ENCODE data around the gene CMSS1.

Gene CMSS1

DNA sequence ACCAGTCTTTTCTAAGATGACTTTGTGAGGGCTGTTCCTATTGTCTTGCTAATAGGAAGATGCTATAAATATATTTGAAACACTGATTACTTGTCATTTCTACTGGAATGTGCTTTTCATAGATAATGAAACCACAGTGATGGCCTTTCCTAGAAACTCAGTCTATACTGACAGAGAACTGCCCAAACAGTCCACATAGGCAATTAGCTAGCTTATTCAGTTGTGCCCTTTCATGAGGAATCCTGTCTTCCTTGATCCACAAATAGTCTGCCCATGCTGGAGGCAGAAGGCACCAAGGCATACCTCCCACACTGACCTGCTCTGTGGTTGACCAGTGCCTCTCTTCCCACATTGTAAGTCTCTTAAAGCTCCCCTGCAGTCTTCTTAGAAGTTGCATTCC is 135.9 kb downstream of the CMSS1 start:
- ChIA-PET POLR2A (no interaction called here), CTCF (no interaction called here)

DNA sequence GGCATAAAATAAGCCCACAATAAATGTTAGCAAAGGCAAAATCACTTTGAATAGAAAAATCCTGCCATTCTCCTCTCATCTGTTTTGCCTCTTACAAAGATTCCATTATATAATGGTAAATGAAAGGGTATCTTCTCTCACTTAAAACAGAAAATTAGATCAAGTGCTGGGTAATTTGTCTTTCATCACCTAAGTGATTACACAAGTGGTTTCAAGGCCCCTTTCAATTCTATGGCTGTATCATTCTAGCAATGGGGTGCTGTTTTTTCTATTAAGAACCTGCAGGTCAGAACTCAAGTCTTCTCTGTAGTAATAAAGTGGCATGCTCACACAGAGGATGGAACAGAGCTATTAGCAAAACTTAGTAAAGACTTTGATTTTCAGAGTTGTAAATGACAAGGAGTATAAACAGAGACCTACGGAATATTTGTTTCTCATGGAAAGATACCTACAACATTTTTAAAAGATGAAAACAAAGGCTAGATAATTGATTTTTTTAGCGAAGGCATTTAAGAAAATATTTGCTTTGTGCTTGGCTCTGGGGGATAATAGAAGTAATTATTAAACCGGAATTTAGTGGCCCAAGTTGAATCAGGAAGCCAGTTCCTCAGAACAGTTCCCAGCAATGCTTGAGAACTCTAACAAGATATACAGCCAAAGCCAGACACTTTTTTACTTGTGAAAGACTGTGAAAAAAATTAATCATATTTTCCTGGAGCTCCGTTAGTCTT is 137.4 kb downstream of the CMSS1 start:
- TF ChIP-seq NFRKB (IDR thresholded peaks at IDR 0.05), result no peak
- TF ChIP-seq SP1 (IDR thresholded peaks at IDR 0.05), result no peak
- no peak for TF ChIP-seq TARDBP (IDR thresholded peaks at IDR 0.05)
- ChIA-PET POLR2A (no interaction called here), CTCF (no interaction called here)
- no peak for DNase-seq (ENCODE audit: extremely low spot score)

More for the DNA sequence above, 135.9 kb downstream of the CMSS1 start:
- TF ChIP-seq TARDBP (IDR thresholded peaks at IDR 0.05) (no peak), SP1 (IDR thresholded peaks at IDR 0.05) (no peak), CTBP1 (IDR thresholded peaks at IDR 0.05; ENCODE audit: borderline replicate concordance) (no peak), SUZ12 (IDR thresholded peaks at IDR 0.05) (no peak), FOXK2 (IDR thresholded peaks at IDR 0.05) (no peak), HDGF (IDR thresholded peaks at IDR 0.05; ENCODE audit: borderline replicate concordance) (no peak)
- DNase-seq (ENCODE audit: extremely low spot score), result no peak

DNA sequence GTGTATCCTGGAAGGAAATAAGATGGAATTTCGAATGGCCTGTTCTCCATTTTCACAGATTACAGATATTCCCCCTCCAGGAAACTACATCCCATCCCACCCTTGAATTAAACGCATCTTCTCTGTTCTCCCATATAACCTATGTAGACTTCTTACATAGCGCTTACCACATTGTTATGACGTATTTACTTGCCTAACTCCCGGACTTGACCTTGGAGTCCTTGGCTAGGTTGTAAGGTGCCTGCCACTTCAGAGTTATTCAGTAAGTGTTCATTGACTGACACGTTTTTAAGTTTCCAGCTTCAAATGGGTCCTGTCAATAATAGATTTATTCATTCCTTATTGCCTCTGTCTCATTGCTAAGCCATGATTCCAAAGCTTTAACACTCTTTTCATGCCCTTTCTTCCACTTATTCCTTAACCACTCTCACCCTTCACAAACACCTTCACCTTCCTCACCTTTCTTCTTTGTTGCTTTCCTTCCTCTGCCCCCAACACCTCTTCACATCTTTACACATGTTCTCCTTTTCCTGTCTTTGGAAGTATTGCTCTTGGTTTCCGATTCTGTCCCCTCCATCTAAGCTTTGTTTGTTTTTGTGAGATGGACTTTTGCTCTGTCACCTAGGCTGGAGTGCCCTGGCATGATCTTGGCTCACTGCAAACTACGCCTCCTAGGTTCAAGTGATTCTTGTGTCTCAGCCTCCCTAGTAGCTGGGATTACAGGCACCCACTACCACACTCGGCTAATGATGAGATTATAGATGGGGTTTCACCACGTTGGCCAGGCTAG is 138.3 kb downstream of the CMSS1 start:
- ChIA-PET POLR2A (no interaction called here), CTCF (no interaction called here)

DNA sequence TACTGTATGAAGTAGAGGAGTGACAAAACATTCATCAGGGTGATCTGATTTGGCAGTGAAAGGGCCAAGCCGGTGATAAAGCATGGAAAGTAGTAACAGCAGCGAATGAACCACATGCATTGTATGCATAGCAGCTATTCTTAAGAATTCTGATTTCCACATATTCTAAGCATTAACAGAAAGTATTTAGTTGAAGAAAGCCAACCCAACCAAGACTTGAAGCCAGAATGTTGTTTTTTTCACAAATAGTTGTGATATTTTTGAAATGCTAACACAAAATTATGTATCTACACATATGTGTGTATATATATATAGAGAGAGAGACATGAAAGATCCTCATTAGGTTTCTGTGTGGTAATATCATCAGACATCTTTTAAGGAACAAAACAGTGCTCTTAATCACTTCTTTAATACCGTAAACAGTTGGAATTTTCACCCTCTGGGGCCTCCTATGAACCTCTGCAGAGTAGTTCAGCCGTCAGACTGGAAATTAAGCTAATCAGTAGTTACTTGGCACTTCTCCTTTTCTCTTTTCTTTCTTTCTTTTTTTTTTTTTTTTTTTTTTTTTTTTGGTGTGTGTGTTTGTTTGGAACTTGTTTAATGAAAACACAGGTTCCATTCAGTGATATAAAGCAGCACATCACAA is 139.6 kb downstream of the CMSS1 start:
- DNase-seq (ENCODE audit: extremely low spot score), result no peak
- POLR2A ChIA-PET, result no interaction called here
- no peak for TF ChIP-seq FOXM1 (IDR thresholded peaks at IDR 0.05; ENCODE audit: borderline replicate concordance)
- TF ChIP-seq ELF4 (IDR thresholded peaks at IDR 0.05), result no peak
- no peak for TF ChIP-seq L3MBTL2 (conservative IDR thresholded peaks at IDR 0.05)
- TF ChIP-seq HDGF (IDR thresholded peaks at IDR 0.05; ENCODE audit: borderline replicate concordance), result no peak
- TF ChIP-seq CTBP1 (IDR thresholded peaks at IDR 0.05; ENCODE audit: borderline replicate concordance), result no peak
- no peak for TF ChIP-seq BHLHE40 (IDR thresholded peaks at IDR 0.05; ENCODE audit: borderline replicate concordance)
- no peak for TF ChIP-seq NFRKB (IDR thresholded peaks at IDR 0.05)
- no peak for TF ChIP-seq LEF1 (IDR thresholded peaks at IDR 0.05; ENCODE audit: borderline replicate concordance)
- no peak for TF ChIP-seq ARNT (IDR thresholded peaks at IDR 0.05)
- TF ChIP-seq TARDBP (IDR thresholded peaks at IDR 0.05), result no peak
- TF ChIP-seq, protein P1, sequence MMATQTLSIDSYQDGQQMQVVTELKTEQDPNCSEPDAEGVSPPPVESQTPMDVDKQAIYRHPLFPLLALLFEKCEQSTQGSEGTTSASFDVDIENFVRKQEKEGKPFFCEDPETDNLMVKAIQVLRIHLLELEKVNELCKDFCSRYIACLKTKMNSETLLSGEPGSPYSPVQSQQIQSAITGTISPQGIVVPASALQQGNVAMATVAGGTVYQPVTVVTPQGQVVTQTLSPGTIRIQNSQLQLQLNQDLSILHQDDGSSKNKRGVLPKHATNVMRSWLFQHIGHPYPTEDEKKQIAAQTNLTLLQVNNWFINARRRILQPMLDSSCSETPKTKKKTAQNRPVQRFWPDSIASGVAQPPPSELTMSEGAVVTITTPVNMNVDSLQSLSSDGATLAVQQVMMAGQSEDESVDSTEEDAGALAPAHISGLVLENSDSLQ (IDR thresholded peaks at IDR 0.05), result no peak
- TF ChIP-seq FOXK2 (IDR thresholded peaks at IDR 0.05), result no peak
- no peak for TF ChIP-seq SP1 (IDR thresholded peaks at IDR 0.05)
- TF ChIP-seq FOXA1 (IDR thresholded peaks at IDR 0.05), result no peak
- CTCF ChIA-PET, result no interaction called here

More for the DNA sequence above, 138.3 kb downstream of the CMSS1 start:
- TF ChIP-seq L3MBTL2 (conservative IDR thresholded peaks at IDR 0.05), result no peak
- TF ChIP-seq FOXM1 (IDR thresholded peaks at IDR 0.05; ENCODE audit: borderline replicate concordance), result no peak
- no peak for TF ChIP-seq ARNT (IDR thresholded peaks at IDR 0.05)
- DNase-seq (ENCODE audit: extremely low spot score), result no peak

DNA sequence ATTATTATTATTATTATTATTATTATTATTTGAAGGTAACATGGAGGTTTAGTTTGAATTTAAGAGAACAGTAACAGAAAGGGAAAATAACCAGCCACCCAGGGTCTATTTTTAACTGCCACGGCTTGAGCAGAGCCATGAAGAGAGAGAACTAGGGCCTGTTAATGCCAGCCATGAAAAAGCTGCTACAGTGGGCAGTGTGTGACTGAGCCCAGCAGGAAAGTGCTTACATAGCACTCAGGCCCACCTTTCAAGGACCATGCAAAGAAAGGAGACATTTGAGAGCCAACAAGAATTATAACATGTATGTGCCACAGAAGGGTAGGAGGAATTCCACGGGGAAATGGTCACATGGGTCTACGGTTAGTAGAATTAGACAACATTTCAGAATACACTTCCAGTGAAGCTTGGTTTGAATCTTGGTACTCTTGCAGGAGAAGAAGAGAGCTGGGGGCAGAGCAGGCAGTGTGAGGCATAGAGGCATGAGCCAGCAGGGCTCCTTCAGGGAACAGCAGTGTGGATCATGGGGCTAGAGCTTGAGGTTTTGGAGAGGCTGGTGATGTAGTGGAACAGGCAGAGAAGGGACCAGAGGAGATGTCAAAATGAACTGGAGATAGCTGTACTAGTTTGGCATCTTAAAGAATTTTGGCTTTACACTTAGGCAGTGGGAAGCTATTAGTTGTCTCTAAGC is 140.7 kb downstream of the CMSS1 start:
- CTCF ChIA-PET, result interaction anchor here (1.0 kb wide), 1 partner anchor 89 kb away, joined by 3 read pairs; no protein-coding TSS in a partner anchor
- DNase-seq (ENCODE audit: extremely low spot score), result no peak
- POLR2A ChIA-PET, result no interaction called here
- no peak for TF ChIP-seq TARDBP (IDR thresholded peaks at IDR 0.05)
- TF ChIP-seq BHLHE40 (IDR thresholded peaks at IDR 0.05; ENCODE audit: borderline replicate concordance), result no peak
- no peak for TF ChIP-seq SP1 (IDR thresholded peaks at IDR 0.05)
- no peak for TF ChIP-seq FOXK2 (IDR thresholded peaks at IDR 0.05)
- TF ChIP-seq, protein P1 (IDR thresholded peaks at IDR 0.05), result no peak
- TF ChIP-seq FOXA1 (IDR thresholded peaks at IDR 0.05), result no peak
- TF ChIP-seq NFRKB (IDR thresholded peaks at IDR 0.05), result no peak
- no peak for TF ChIP-seq CTBP1 (IDR thresholded peaks at IDR 0.05; ENCODE audit: borderline replicate concordance)
- no peak for TF ChIP-seq ELF4 (IDR thresholded peaks at IDR 0.05)
- no peak for TF ChIP-seq L3MBTL2 (conservative IDR thresholded peaks at IDR 0.05)
- no peak for TF ChIP-seq FOXM1 (IDR thresholded peaks at IDR 0.05; ENCODE audit: borderline replicate concordance)

DNA sequence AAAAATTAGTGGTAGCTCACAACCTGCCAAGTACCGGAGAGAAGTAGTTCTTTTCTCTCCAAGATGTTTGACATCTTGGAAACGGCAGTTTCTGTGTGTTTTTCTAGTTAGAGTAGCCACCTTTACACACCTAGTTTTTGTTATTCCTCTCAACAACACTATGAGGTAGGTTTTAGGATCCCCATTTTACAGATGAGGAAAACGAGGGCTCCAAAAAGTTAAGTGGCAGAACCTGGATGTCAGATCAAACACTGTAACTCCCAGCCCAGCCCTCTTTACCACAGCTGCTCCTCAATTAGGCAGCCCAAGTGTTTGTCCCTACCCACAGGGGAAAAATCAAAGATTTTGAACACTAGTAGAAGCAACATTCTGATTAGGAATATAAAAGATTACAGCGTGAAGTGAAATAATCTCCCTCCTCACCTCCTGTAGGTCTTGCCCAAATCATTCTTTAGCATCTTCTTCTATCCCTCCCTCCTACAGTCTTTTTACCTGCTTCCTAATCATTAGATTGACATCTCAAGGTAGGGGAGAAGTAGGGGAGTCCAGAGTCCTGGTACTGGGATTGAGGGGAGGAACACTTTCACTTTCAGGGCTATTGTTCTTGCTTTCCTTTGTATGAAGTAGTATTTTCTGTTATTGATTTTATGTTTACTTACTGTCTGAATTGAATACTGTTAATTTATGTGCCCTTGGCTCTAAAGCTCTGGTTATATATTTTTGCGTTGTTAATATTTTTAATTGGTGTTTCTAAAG is 142.6 kb downstream of the CMSS1 start:
- ChIA-PET POLR2A (no interaction called here), CTCF (no interaction called here)
- TF ChIP-seq FOXK2 (IDR thresholded peaks at IDR 0.05), result no peak
- no peak for TF ChIP-seq TARDBP (IDR thresholded peaks at IDR 0.05)
- no peak for TF ChIP-seq CTBP1 (IDR thresholded peaks at IDR 0.05; ENCODE audit: borderline replicate concordance)
- TF ChIP-seq BHLHE40 (IDR thresholded peaks at IDR 0.05; ENCODE audit: borderline replicate concordance), result no peak
- TF ChIP-seq FOXM1 (IDR thresholded peaks at IDR 0.05; ENCODE audit: borderline replicate concordance), result no peak
- DNase-seq (ENCODE audit: extremely low spot score), result no peak
